A172 (cell line): ENCODE measurements around the gene SMARCD2. TPM values are rescaled to one million over a fixed set of nuclear protein-coding genes. Genes with fewer than 3 reads are reported as not detected.
A peak's percentile ranks its signal among the peaks of the same experiment; 100 is the strongest.

Experiments used
- DNase-seq: peaks from one replicate; pipeline ENCODE4 v3.0.0-alpha.2; 2015; ENCODE audit warnings: low spot score
- total RNA-seq: library from RNA; depleted of rRNA; stranded (reverse); fragments of >200 nt; shearing (Covaris generic); gene quantifications from 2 replicates; pipeline ENCODE4 v1.2.3, GENCODE V29; 2014

Gene SMARCD2
- total RNA-seq, 1 experiment from 2014 or later = 114 TPM

- DNase-seq = no peak
Observed at GRCh38 chr17:63850401-63850800, 7.9 kb upstream of the SMARCD2 start.

- no peak for DNase-seq
Observed at GRCh38 chr17:63848834-63849689, 6.6 kb upstream of the SMARCD2 start.

GRCh38 chr17:63847525-63848249 is 5.2 kb upstream of the SMARCD2 start:
- DNase-seq = no peak

GRCh38 chr17:63845509-63845908 is 3.0 kb upstream of the SMARCD2 start:
- no peak for DNase-seq

- no peak for DNase-seq
Observed at GRCh38 chr17:63843910-63844677, 1.6 kb upstream of the SMARCD2 start.

GRCh38 chr17:63843387-63843888 is 953 bp upstream of the SMARCD2 start:
- DNase-seq = peak; percentile 38

- no peak for DNase-seq
Observed at GRCh38 chr17:63842173-63842539, 329 bp downstream of the SMARCD2 start.

- peak; percentile 16 for DNase-seq
Observed at GRCh38 chr17:63841350-63842172, 924 bp downstream of the SMARCD2 start.

GRCh38 chr17:63840591-63841349 is 1.7 kb downstream of the SMARCD2 start:
- no peak for DNase-seq

- DNase-seq = no peak
Observed at GRCh38 chr17:63838631-63839171, 3.8 kb downstream of the SMARCD2 start.

- no peak for DNase-seq
Observed at GRCh38 chr17:63837962-63838600, 4.4 kb downstream of the SMARCD2 start.

GRCh38 chr17:63837480-63837879 is 5.0 kb downstream of the SMARCD2 start:
- DNase-seq = no peak

GRCh38 chr17:63836811-63837210 is 5.7 kb downstream of the SMARCD2 start:
- no peak for DNase-seq

GRCh38 chr17:63835167-63835720 is 7.2 kb downstream of the SMARCD2 start:
- DNase-seq = no peak

GRCh38 chr17:63834431-63835166 is 7.9 kb downstream of the SMARCD2 start:
- peak; percentile 83 for DNase-seq

GRCh38 chr17:63833741-63834373 is 8.6 kb downstream of the SMARCD2 start:
- DNase-seq = no peak

GRCh38 chr17:63833026-63833740 is 9.3 kb downstream of the SMARCD2 start:
- no peak for DNase-seq
